ENCODE measurements around the gene AQR. TPM values are rescaled to one million over a fixed set of nuclear protein-coding genes. Genes with fewer than 3 reads are reported as not detected.

The AQR gene
- total RNA-seq, 1 experiment from 2014 or later: 54.4 TPM

DNA sequence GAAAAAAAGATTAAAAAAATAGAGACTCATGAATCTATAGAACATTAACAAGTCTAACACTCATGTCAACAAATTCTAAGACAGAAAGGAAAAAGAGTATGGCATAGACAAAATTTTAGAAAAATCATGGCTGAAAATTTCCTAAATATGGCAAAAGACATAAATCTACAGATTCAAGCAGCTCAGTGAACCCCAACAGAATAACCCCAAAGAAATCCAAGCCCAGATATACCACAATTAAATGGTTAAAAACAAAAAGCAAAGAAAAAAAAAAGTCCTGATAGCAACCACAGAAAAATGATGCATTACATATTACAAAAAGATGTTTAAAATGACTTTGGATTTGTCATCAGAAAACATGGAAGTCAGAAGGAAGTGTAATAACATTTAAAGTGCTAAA lies 75.6 kb downstream of the AQR start:
- Mint-ChIP-seq H3K36me3 (ENCODE audit: insufficient read depth in 1 of 3, low read depth in 3 of 3) (peaks cover 55 to 79% (median 73%) of the 10 kb centered on the region in 3 experiments), H3K4me1 (peaks cover 3 to 9% of the 10 kb centered on the region in 2 experiments; a peak in 2 of 4 replicates), H3K27ac (no peak overlapping the region), H3K9me3 (peaks cover 20 to 23% of the 10 kb centered on the region in 2 experiments), H3K27me3 (ENCODE audit: low read depth) (no peaks in the 10 kb centered on the region), H3K4me3 (no peak overlapping the region)
- H3K27ac ChIP-seq (ENCODE audit: insufficient read length, low read depth, low read length): no peak overlapping the region
- H3K23me2 ChIP-seq (ENCODE audit: insufficient read length, low read depth, low read length, poor library complexity, severe bottlenecking): no peaks in the 10 kb centered on the region
- no peak for DNase-seq
- H4K20me1 ChIP-seq (ENCODE audit: control insufficient read depth, insufficient read depth, insufficient read length): no peaks in the 10 kb centered on the region
- H3K27me3 ChIP-seq (ENCODE audit: insufficient read depth, low read length): no peaks in the 10 kb centered on the region
- H3K4ac ChIP-seq (ENCODE audit: low read depth, low read length): no peak overlapping the region
- H3K14ac ChIP-seq (ENCODE audit: insufficient read depth, low read length): no peak overlapping the region
- no peak overlapping the region for H4K5ac ChIP-seq (ENCODE audit: insufficient read length, low read depth, low read length)
- H3K4me1 ChIP-seq (ENCODE audit: insufficient read depth, low read length): no peaks in the 10 kb centered on the region
- no peak overlapping the region for H2BK15ac ChIP-seq (ENCODE audit: low read depth, low read length)
- H3K9ac ChIP-seq (ENCODE audit: extremely low read depth, insufficient read length, low read length): no peak overlapping the region
- no peaks in the 10 kb centered on the region for H3K9me3 ChIP-seq (ENCODE audit: control insufficient read depth, low read depth, low read length)
- H4K91ac ChIP-seq (ENCODE audit: insufficient read length, low read depth, low read length): no peak overlapping the region
- H2AFZ ChIP-seq (ENCODE audit: low read length): no peak overlapping the region
- no peak overlapping the region for H2BK5ac ChIP-seq (ENCODE audit: insufficient read length, low read length)
- no peak overlapping the region for H3K23ac ChIP-seq (ENCODE audit: insufficient read length, low read depth, low read length)
- H2AK5ac ChIP-seq (ENCODE audit: insufficient read length, low read length): no peak overlapping the region
- H2BK20ac ChIP-seq (ENCODE audit: low read depth, low read length, poor library complexity, severe bottlenecking): no peak overlapping the region
- H3T11ph ChIP-seq (ENCODE audit: low read length): no peak overlapping the region
- H3K18ac ChIP-seq (ENCODE audit: insufficient read length, low read depth, low read length): no peak overlapping the region
- no peak overlapping the region for H2BK120ac ChIP-seq (ENCODE audit: low read depth, low read length, poor library complexity, severe bottlenecking)
- H4K8ac ChIP-seq (replicated peaks; ENCODE audit: insufficient read length, low read depth, low read length): no peak overlapping the region
- H2BK12ac ChIP-seq (ENCODE audit: insufficient read length, low read depth, low read length): no peak overlapping the region
- no peak for TF ChIP-seq CTCF (conservative IDR thresholded peaks at IDR 0.05)
- H3K79me1 ChIP-seq (ENCODE audit: insufficient read depth, low read depth, low read length, poor library complexity, severe bottlenecking): no peaks in the 10 kb centered on the region
- H3K4me2 ChIP-seq (ENCODE audit: insufficient read depth, insufficient read length, low read length): no peak overlapping the region
- no peak overlapping the region for H3K56ac ChIP-seq (ENCODE audit: insufficient read length, low read depth, low read length)
- no peaks in the 10 kb centered on the region for H3K79me2 ChIP-seq (ENCODE audit: insufficient read depth, low read length)
